Spleen (tissue), 11 donors: Measurements from ENCODE around the gene C19orf44. TPM values are rescaled to one million over a fixed set of nuclear protein-coding genes. Genes with fewer than 3 reads are reported as not detected.

Experiments used
- DNase-seq: peaks from one replicate; pipeline ENCODE4 v3.0.0-alpha.2; 2020
- H3K27ac ChIP-seq, 8 donors: fragments of 200-600 bp; sonication (generic) in 7 of 8; 1 replicate in 4 of 8; 2 replicates in 4 of 8; pipeline versions ENCODE4 v1.5.0 to v1.8.0; 2016 to 2021; ENCODE audit warnings: inconsistent platforms in 4 of 8, mild to moderate bottlenecking in 4 of 8, moderate library complexity in 1 of 8
- H3K27me3 ChIP-seq, 7 donors: fragments of 200-600 bp; sonication (generic) in 6 of 7; replicated peaks in 1 of 7; 1 replicate in 4 of 7; 2 replicates in 3 of 7; pipeline versions ENCODE4 v1.5.0 to v1.8.0; 2016 to 2021; ENCODE audit warnings: inconsistent platforms in 3 of 7, mild to moderate bottlenecking in 1 of 7
- H3K36me3 ChIP-seq, 6 donors: fragments of 200-600 bp; sonication (generic) in 5 of 6; 1 replicate in 4 of 6; 2 replicates in 2 of 6; pipeline versions ENCODE4 v1.5.0 to v1.8.0; 2016 to 2021; ENCODE audit warnings: inconsistent platforms in 2 of 6
- H3K4me1 ChIP-seq, 6 donors: fragments of 200-600 bp; sonication (generic) in 5 of 6; 1 replicate in 3 of 6; 2 replicates in 3 of 6; pipeline versions ENCODE4 v1.5.0 to v1.8.0; 2016 to 2021; ENCODE audit warnings: inconsistent platforms in 3 of 6
- H3K4me3 ChIP-seq, 8 donors: fragments of 200-600 bp; sonication (generic) in 7 of 8; 1 replicate in 4 of 8; 2 replicates in 4 of 8; pipeline versions ENCODE4 v1.5.0 to v1.8.0; 2016 to 2021; ENCODE audit warnings: inconsistent platforms in 4 of 8, mild to moderate bottlenecking in 4 of 8, moderate library complexity in 2 of 8
- H3K9me3 ChIP-seq, 8 donors: fragments of 200-600 bp; sonication (generic) in 7 of 8; 1 replicate in 4 of 8; 2 replicates in 4 of 8; pipeline versions ENCODE4 v1.5.0 to v1.8.0; 2016 to 2021; ENCODE audit warnings: inconsistent platforms in 4 of 8
- CTCF ChIP-seq, 11 experiments: fragments of 200-600 bp in 7 of 11; fragments of 450-650 bp in 4 of 11; sonication (generic) in 4 of 11; IDR thresholded peaks in 8 of 11; conservative IDR thresholded peaks in 3 of 11; 1 replicate in 7 of 11; 2 replicates in 4 of 11; pipeline versions ENCODE4 v1.4.0 to v1.8.0; 2016 to 2021; ENCODE audit warnings: antibody characterized with exemption in 11 of 11, inconsistent platforms in 4 of 11, mild to moderate bottlenecking in 1 of 11
- POLR2A ChIP-seq, 3 donors: fragments of 450-650 bp; IDR thresholded peaks; one replicate each; pipeline ENCODE4 v1.5.1; 2017; ENCODE audit warnings: antibody characterized with exemption in 3 of 3, mild to moderate bottlenecking in 1 of 3
- POLR2AphosphoS5 ChIP-seq, 3 donors: sonication (generic); formaldehyde crosslinking; IDR thresholded peaks; one replicate each; pipeline ENCODE4 v1.5.1; 2017; ENCODE audit warnings: antibody characterized with exemption in 3 of 3
- WGBS, 5 donors: extraction: QIAGEN DNeasy Blood & Tissue Kit in 3 of 5; methylation state at CpG; one replicate each; pipeline versions ENCODE4 v1.1.5 to v1.1.7; 2013 to 2018; 5-methylcytosine and 5-hydroxymethylcytosine counted together
- intact Hi-C: fragments of 100-400 bp; cut with DNase I; formaldehyde crosslinking; loops from one replicate; pipeline ENCODE4 v1.15.0; 2023; ENCODE audit warnings: low total_unique reads
- polyA plus RNA-seq, 3 donors: library from polyadenylated mRNA; stranded (reverse); fragments of 200-250 nt; gene quantifications; one replicate each; pipeline ENCODE4 v1.2.1, GENCODE V29; 2013
- total RNA-seq, 7 donors: library from RNA; depleted of rRNA in 3 of 7; stranded (reverse); fragments of >200 nt in 3 of 7; fragmentation: NEBNext Ultra II Directional in 4 of 7; extraction: Animal tissue kit (Norgen Biotek cat#: 25700) in 4 of 7; gene quantifications; one replicate each; pipeline versions ENCODE4 v1.1.0 to v1.2.1, GENCODE V29; 2016 to 2021
- donor health status: healthy with polysubstance abuse.
- donor health status: DM: no; HTN: no; CAD: no; lungs with moderate emphysema.
- donor health status: DM: no; HTN: no; CAD: no.
- donor health status: Bipolar disorder and iron deficiency.
- donor health status: healthy.
- donor health status: DM: no; HTN: no; CAD: no.
- donor health status: DM: yes; HTN: yes; CAD: no.

The C19orf44 gene
- total and polyA plus RNA-seq, 10 donors = 2.3 to 7.5 (median 4.4) TPM

- TF ChIP-seq POLR2A (IDR thresholded peaks at IDR 0.05) = no peak
- no peak for TF ChIP-seq CTCF (IDR thresholded peaks at IDR 0.05 in 8 of 11, conservative IDR thresholded peaks at IDR 0.05 in 3 of 11)
- TF ChIP-seq POLR2AphosphoS5 (IDR thresholded peaks at IDR 0.05) = peak; percentile 57 to 63 (median 58)
- intact Hi-C loops = no loop called here
- no peak for DNase-seq
- Histone ChIP-seq H3K27me3 (no peaks in the 10 kb centered on the region), H3K9me3 (no peaks in the 10 kb centered on the region), H3K27ac (peak overlapping the region in 7 of 8 donors; percentile 9 to 75 (median 65)), H3K4me3 (peak overlapping the region in 1 of 8 donors; percentile 44), H3K36me3 (no peaks in the 10 kb centered on the region), H3K4me1 (peaks cover 27 to 99% (median 68%) of the 10 kb centered on the region in 6 donors)
- WGBS, 5 donors = 5 to 13% (median 10%) methylated on average over 9 to 16 of the region's 16 CpGs
Measured at GRCh38 chr19:16457195-16457953, 38.8 kb upstream of the C19orf44 start.

- no peaks in the 10 kb centered on the region for H3K9me3 ChIP-seq
- H3K4me1 ChIP-seq = peaks cover 27 to 99% (median 72%) of the 10 kb centered on the region in 6 donors
Measured at GRCh38 chr19:16457954-16458331, 38.3 kb upstream of the C19orf44 start.

GRCh38 chr19:16458391-16459341, 37.5 kb upstream of the C19orf44 start:
- H3K27ac ChIP-seq = peak overlapping the region in 6 of 8 donors; percentile 43 to 75 (median 68)
- no peaks in the 10 kb centered on the region for H3K9me3 ChIP-seq
- peak overlapping the region in 1 of 8 donors; percentile 44 for H3K4me3 ChIP-seq
- peaks cover 0 to 7% (median 0%) of the 10 kb centered on the region in 6 donors for H3K36me3 ChIP-seq
- H3K27me3 ChIP-seq = no peaks in the 10 kb centered on the region
- DNase-seq = no peak
- H3K4me1 ChIP-seq = peaks cover 27 to 99% (median 73%) of the 10 kb centered on the region in 6 donors
- 69 to 83% (median 76%) methylated on average over 22 to 25 of the region's 25 CpGs for WGBS, 5 donors
- intact Hi-C loops = no loop called here
- no peak for TF ChIP-seq POLR2A (IDR thresholded peaks at IDR 0.05)
- no peak for TF ChIP-seq CTCF (IDR thresholded peaks at IDR 0.05 in 8 of 11, conservative IDR thresholded peaks at IDR 0.05 in 3 of 11)
- TF ChIP-seq POLR2AphosphoS5 (IDR thresholded peaks at IDR 0.05) = no peak

More at GRCh38 chr19:16457954-16458331, 38.3 kb upstream of the C19orf44 start:
- Histone ChIP-seq H3K27me3 (no peaks in the 10 kb centered on the region), H3K4me3 (peak overlapping the region in 1 of 8 donors; percentile 44), H3K27ac (peak overlapping the region in 6 of 8 donors; percentile 43 to 75 (median 68)), H3K36me3 (peaks cover 0 to 5% (median 0%) of the 10 kb centered on the region in 6 donors)
- DNase-seq = no peak
- 23 to 37% (median 33%) methylated on average over 8 of the region's 8 CpGs for WGBS, 5 donors
- intact Hi-C loops = no loop called here
- TF ChIP-seq POLR2AphosphoS5 (IDR thresholded peaks at IDR 0.05) = no peak
- no peak for TF ChIP-seq POLR2A (IDR thresholded peaks at IDR 0.05)

GRCh38 chr19:16459680-16460079, 36.5 kb upstream of the C19orf44 start:
- H3K4me3 ChIP-seq = no peak overlapping the region
- H3K4me1 ChIP-seq = peaks cover 27 to 99% (median 68%) of the 10 kb centered on the region in 6 donors
- H3K27me3 ChIP-seq = no peaks in the 10 kb centered on the region
- no peaks in the 10 kb centered on the region for H3K9me3 ChIP-seq
- 91 to 97% (median 93%) methylated on average over 3 of the region's 3 CpGs for WGBS, 5 donors
- DNase-seq = no peak
- peaks cover 0 to 9% (median 0%) of the 10 kb centered on the region in 6 donors for H3K36me3 ChIP-seq
- TF ChIP-seq POLR2AphosphoS5 (IDR thresholded peaks at IDR 0.05) = no peak
- TF ChIP-seq CTCF (IDR thresholded peaks at IDR 0.05 in 8 of 11, conservative IDR thresholded peaks at IDR 0.05 in 3 of 11) = no peak
- no peak for TF ChIP-seq POLR2A (IDR thresholded peaks at IDR 0.05)
- H3K27ac ChIP-seq = peak overlapping the region in 1 of 8 donors; percentile 73
- intact Hi-C loops = no loop called here
